Endometrial microvascular endothelial cells (primary cell): ENCODE results near the gene STK32B. TPM values are rescaled to one million over a fixed set of nuclear protein-coding genes. Genes with fewer than 3 reads are reported as not detected.

Experiments
- in situ Hi-C: cut with HindIII; loops from 2 replicates; pipeline ENCODE4 v1.10.0; 2017; ENCODE audit warnings: low sequenced_read_pairs, low pct_unique_long_range_greater_than_20kb; ENCODE audit errors: inconsistent ontology term
- total RNA-seq: library from RNA; depleted of rRNA; stranded (reverse); fragments of >200 nt; gene quantifications from one replicate; pipeline ENCODE4 v1.2.3, GENCODE V29; 2015; ENCODE audit errors: inconsistent ontology term

Gene STK32B
- total RNA-seq, 1 donor from 2014 or later, result 9.5 TPM

DNA sequence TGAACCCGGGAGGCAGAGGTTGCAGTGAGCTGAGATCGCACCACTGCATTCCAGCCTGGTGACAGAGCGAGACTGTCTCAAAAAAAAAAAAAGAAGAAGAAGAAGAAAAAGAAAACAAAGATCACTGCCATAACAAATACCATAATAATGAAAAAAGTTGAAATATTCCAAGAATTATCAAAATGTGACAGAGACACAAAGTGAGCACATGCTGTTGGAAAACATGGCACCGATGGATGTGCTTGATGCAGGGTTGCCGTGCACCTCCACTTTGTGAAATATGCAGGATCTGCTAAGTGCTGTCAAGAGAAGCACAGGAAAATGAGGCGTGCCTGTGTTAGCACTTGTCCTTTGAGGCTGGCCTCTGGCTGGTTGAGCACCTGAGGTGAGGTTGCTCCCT, 133.3 kb downstream of the STK32B start:
- in situ Hi-C loops, result no loop called here

DNA sequence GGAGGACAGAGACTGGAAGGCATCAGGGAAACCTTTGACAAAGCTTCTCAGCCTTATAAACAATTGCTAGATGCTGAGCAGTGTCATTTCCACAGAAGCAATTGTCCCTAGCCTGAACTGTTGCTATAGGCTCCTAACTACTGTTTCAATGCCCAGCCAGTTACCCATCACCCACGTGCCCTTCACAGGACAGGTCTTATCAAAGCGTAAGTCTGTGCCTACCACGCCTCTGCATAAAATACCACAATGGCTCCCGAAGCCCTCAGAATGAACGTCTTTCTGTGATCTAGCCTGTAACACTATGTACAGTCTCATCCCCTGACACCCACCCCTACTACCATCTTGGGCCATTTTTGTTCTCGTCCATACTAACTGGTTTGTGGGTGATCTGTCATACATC, 134.3 kb downstream of the STK32B start:
- in situ Hi-C loops, result no loop called here

DNA sequence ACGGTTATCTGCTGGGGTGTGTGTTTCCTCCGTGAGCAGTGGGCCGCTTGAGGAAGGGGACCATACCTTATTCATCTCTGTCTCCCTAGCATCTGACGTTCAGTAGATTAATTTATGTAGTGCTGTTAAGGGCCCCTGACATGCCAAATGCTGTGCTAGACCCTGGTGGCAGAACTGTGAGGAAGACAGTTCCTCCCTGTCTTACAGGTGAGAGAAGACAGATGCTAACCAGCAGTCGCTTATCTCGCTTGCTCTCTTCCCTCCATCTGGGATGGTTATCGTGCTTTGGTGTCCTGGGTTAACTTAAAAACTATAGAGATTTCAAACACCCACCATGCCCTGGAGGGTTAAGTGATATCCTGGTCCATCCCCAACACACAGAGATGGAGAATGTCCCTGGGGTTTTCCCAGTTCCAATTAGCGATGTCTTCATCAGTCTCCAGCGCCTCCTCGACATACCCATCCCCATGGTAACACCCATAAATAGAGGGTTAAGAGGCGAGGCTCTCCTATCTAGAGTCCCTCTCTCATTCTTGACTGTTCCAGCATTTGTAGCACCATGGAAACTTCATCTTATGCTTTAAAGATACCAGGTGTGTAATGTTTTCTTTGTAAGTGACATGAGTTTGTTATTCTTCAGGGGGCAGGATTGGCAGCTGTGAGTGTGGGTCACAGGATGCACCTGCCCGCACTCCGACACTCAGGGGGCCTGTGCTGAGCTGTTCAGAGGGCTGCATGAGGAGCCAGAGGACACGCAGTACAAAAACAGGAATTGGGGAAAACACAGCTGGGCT, 135.2 kb downstream of the STK32B start:
- in situ Hi-C loops, result no loop called here

DNA sequence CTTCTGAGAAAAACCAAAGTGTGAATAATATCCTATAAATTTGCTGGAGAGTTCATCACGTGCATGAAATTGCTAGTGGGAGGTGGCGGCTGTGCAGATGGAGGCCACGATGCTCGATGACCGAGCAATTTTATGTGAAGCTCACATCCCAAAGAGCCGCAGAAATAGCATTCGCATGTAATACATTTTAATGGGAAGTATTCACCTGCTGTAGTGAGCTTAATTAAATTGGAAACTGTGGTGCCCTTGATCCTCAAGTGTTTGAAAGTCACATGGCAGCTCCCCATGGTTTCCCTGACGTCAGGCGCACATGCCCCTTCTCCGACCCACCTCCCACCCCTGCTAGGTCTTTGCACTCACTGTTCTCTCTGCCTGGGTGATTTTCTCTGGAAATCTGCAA, 136.8 kb downstream of the STK32B start:
- in situ Hi-C loops, result no loop called here

DNA sequence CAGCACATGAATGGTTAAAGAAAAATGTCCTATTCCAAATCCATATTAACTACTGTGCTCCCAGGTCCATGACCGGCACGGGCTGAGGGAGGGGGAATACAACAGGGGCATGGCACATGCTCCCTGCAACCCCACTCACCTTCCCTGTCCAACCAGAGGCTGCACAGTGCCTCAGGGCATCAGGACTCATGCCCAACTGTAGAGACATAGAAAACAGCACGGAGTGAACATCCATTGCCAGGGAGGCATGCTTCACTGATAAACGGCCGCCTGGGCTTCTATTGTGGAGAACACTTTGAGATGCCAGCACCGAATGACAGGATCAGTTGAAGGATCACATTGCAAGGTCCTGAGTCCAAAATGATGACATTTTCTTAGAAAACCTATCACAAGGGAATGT, 140.6 kb downstream of the STK32B start:
- in situ Hi-C loops, result no loop called here

DNA sequence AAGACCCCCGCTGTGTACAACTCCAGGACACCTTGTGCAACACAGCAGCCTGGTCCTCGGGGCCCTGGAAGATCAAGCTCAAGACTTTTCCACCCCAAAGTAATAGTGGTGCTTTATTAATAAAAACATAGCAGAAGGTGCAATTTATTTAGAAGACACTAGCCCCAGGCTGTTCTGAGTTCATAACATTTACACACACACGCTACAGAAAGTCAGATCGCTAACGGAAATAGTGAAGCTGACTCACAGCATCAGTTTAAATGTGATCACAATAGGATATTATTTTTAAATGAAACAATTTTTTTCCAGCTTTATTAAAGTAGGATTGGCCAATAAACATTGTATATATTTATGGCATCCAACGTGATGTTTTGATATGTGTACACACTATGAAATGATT, 141.0 kb downstream of the STK32B start:
- in situ Hi-C loops, result no loop called here

DNA sequence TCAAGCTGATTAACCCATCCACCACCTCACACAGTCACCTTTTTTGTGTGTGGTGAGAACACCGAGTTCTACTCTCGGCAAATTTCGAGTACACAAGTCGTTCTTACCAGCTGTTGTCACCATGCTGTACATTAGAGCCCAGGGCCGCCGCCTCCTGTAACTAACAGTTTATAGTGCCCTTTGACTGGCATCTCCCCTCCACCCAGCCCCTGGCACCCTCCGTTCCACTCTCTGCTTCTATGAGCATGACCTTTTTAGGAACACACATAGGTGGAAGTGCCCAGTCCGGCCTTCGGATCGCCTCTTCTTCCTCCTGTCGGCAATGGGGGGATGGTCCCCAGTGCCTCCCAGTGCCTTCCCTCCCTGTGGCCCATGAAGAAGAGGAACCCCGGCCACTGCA, 141.4 kb downstream of the STK32B start:
- in situ Hi-C loops, result no loop called here

DNA sequence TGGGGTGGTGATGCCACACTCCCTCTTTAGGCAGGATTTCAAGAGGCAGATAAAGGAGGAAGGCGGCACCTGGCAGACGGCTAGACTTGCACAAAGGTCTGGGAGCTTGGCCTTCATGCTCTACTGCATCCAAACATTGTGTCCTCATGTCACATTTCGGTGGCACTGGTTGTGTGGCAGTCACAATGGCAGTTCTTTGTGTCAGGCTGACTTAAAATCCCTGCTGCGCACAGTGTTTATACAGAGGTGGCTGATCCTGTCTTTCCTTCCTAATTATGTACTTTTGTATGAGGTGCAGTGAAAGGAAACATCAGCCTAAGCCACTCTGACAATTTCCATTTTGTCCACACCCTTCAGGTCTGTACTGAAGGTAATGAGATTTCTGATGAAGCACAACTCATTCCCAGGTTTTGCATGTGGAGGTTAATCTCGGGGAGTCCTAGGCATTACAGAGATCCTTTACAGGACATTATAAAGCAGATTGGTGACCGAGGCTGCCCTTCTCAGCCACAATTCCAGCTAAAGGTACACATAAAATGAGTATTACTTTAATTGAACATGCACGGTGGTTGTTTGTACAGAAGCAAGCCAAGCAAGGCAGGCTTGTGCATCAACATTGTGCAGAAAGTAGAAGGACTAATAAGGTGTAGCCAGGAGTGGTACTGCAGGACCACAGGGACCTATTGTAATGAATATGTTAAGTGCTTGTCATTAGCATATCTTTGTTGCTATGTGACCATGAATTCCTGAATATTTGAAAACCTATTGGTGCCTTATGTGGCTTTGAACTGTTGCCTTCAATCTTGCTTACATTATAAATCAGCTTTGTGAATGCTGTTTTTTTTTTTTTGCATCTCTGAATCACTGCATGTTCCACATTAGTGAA, 147.6 kb downstream of the STK32B start:
- in situ Hi-C loops, result no loop called here

DNA sequence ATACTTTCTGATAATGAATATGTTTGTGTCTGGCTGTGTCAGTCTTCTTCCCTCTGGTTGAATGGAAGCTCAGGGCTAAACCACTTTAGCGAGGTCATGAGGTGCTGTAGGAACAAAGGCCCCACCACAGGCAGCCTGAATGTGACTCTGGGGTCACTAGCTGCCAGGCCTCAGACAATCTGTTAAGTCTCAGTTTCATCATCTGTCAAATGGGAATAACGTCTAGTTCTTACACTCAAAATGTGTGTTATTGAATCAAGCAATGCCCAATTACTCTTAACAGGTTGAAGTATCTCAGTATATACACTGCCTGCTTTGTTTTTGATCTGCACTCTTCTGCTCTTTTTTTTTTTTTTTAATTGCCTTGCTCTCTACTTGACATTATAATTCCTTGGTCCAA, 148.6 kb downstream of the STK32B start:
- in situ Hi-C loops, result no loop called here

DNA sequence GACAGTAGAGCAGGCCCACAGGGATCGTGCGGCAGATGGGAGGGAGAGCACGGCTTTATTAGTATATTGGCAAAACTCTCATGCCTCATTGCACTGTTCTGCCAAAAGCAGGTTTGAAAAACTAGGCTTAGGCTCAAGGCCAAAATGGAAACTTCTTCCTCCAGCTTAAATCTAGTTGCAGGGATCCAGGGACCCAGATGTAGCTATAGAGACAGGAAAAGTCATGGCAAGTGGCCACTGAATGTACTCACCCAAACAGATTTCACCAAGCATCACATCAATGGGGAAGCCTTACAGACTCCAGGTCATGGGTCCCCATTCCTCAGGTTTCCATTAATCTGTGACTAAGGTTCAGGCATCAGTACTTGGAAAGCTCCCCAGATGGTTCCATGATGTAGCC, 149.2 kb downstream of the STK32B start:
- in situ Hi-C loops, result no loop called here

DNA sequence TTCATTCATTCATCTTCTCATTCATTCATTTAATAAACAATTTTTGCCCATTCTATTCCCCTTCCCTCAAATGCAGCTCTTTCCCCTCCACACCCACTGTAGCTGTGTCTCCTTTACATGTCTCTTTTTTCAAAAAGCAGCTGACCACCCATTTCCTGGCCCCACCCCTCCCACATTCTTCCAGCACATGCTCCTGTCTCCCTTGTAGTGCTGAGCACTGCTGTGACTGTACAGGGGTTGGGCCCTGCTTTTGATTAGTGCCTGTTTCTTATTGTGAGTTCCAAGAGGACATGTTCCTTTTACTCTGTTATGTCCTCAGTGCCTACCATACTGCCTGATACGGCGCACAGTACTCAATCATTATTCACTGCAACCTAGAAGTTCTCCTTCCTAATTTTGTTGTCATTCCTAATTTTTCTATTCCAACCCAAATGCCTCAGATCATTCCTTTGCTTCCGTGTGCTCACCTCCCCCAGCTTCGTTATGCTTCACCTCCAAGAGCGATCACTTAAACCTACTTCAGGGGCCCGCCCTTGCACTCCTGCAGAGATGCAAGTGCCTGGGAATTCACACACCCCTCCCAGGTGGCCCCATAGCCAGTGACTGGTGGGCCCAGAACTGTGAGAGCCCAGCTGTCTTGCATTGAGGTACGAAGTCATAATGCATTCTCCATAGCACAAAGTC, 152.2 kb downstream of the STK32B start:
- in situ Hi-C loops, result no loop called here

DNA sequence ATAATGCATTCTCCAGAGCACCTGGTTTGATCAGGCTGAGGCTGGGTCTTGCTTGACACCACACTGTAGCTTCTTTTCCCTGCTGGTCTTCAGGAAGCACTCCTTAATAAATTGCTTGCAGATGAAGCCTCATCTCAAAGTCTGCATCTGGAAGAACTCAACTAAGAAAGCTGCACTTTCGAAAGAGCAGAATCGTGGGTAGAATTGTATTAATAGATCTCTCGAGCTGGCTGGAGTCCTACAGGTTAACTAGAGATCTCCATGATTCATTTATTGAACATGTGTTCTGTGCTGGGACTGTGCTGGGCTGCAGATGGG, 152.7 kb downstream of the STK32B start:
- in situ Hi-C loops, result no loop called here

DNA sequence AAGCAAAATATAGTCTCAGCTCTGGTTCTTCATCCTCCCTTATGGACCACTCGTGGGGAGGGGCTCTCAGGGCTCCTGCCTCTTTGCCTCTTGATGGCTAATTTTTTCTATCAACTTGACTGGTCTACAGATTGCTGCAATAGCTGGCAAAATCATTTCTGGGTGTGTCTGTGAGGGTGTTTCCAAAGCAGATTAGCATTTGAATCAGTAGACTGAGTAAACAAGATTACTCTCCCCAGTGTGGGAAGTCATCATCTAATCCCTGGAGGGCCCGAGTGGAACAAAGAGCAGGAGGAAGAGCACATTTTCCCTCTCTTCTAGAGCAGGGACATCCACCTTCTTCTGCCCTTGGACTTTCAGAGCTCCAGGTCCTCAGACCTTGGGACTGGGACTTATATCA, 153.5 kb downstream of the STK32B start:
- in situ Hi-C loops, result no loop called here

DNA sequence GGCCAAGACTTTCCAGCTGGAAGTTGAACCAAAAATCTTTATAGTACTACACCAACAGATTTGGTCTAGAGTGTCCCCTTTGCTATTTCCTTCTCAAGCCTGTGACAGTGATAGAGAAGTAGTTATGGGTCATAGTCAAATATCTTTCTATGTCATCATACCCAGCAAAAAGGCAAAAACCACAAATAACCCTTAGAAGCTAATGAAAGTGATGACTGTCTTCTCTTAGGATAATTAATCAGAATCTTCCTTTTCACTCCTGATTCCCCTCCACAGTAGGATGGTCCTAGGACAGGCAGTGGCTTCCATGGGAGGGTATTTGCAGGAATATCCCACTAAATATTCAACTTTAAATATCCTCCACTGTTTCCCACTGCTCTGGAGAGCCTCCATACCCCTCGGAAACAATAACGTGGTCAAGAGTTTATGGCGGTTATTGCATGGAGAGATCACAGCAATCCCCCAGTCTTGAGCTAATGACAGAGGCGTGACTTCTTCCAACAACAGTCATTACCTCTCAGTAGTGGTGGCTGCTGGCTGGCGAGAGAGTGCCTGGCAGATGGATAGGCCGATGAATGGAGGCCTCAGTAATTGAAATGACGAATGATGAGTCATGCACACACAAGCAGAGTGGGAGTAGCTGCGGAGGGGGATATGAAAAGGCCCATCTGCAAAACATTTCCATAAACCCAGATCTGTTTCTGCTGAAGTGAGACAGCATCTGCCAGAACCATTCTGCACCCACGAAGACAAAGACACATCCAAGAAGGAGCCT, 154.9 kb downstream of the STK32B start:
- in situ Hi-C loops, result no loop called here

DNA sequence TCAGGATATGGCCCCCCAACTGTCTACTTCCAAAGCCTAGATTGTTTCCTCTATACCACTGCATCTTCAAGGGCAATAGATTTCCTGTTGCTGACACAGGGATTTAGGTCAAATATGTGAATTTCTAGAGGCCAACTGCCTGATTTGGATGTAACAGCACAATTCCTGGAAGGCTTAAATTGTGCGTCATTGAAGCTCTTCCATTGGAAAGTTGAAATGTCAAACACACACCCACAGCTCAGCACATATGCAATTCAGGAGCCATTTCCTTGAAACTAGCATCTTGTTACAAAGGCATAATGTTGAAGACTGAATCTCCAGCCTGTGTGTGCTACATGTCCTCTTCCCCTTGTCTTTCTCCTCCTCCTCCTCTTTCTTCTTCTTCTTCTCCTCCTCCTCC, 158.6 kb downstream of the STK32B start:
- in situ Hi-C loops, result no loop called here

DNA sequence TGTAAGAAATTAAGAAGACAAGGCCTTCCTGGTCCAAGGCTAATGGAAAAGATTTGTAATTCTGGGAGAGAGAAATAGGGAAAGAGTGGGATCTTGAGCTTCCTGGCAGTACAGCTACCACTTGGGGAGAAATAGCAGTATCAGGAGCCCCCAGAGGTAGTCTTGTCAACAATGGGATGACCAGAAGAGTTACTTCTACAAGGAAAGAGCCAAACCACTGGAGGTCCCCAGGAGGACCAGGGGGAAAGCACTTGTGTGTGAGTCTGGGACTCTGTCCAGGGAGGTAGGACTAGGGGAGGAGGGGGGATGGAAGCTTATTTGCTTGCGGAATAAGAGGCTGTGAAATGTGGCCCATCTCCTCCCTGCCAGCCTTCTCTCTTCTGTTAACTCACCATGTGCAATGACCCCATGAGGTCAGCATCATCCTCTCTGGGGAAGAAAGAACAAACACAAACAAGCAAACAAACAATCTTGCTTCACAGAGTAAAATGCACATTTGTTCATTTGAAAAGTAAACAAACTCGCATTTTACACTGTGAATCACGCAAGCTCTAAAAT, 160.1 kb downstream of the STK32B start:
- in situ Hi-C loops, result no loop called here

DNA sequence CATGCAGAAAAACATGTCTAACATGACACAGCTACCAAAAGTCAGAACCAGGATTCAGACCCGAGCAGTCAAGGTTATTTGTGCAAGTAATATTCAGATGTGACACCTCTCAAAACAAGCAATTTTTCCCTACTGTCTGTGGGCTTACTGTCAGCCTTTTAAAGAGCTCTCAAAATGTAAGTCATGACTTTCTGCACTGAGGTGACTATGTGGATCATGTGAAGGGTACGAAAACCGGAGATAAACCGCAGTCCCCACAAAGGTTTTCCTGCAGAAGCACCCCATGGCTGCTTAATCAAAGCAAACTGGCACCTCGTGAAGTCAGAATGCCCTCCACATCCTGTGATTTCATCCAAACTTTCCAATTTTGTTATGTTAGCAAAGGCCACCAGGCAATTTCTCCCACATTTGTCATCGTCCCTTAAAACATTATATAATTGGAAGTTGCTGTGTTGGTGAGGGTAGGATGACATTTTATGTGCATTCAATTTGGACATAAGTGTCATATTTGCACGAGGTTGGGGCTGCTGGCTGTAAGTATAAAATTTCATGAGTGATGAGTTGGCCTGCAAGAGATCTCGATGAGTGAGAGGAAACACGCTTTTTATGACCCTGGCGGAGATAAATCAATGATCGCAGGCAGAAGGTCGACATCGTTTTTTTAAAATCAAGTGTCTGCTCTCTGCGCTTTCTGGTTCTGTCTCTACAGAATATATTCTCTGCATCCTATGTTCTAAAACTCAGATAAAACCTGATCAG, 161.2 kb downstream of the STK32B start:
- in situ Hi-C loops, result no loop called here

DNA sequence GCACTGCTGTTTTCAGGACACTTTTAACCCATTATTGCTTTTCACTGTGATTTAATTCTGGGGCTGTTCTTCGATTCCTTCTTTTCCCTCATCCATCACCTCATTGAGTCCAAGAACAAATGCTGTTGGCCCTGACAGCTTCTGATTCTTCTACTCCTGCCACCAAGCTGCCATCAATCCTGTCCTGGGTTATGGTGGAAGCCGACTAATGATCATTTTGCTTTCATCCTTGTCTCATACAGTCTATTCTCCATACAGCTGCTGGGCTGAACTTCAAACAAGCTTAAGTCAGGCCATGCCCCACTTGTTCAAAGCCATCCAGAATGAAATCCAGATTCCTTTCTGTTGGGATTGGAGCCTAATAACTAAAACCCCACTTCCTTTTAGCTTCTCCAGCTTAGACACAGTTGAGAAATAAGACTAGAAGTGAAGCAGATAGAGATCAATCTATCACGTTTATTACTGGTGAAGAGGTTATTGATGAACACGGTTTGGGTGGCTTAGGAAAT, 161.9 kb downstream of the STK32B start:
- in situ Hi-C loops, result no loop called here
